ENCODE data around the gene NUDT15. TPM values are rescaled to one million over a fixed set of nuclear protein-coding genes. Genes with fewer than 3 reads are reported as not detected.

Gene NUDT15
- polyA plus RNA-seq, 1 of the 3 experiments (the other 2 are of a cell fraction): 11.9 TPM

DNA sequence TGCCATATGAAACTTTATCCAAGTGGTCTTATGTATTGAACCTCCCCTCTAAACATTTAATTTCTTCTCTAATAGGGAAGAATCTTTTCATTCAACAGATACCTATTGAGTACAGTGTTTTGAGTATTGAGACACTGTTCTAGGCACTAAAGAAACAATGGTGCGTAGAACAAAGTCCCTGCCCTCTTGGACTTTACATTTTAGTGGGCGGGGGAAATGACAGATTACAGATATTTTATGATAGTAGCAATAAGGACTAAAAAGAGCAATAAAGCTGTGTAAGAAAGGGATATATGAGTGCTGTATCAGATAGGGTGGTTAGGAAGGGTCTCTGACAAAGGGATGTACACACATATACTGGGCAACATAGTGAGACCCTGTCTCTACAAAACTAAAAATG lies 5.4 kb downstream of the NUDT15 start:
- TF ChIP-seq FOSL2 (IDR thresholded peaks at IDR 0.05; ENCODE audit: borderline replicate concordance, low read depth) (no peak), TCF12 (IDR thresholded peaks at IDR 0.05) (no peak), MXI1 (IDR thresholded peaks at IDR 0.05; ENCODE audit: low read depth, low read length) (no peak), NFIC (IDR thresholded peaks at IDR 0.05; ENCODE audit: borderline replicate concordance) (no peak), TEAD4 (IDR thresholded peaks at IDR 0.05; ENCODE audit: borderline replicate concordance, insufficient read depth) (no peak), FOXJ3 (CRISPR knock-in tag; IDR thresholded peaks at IDR 0.05) (no peak), SMC3 (IDR thresholded peaks at IDR 0.05; ENCODE audit: low read depth, low read length) (no peak), ELF1 (IDR thresholded peaks at IDR 0.05) (no peak), RAD21 (IDR thresholded peaks at IDR 0.05; ENCODE audit: low read length) (no peak), YY1 (IDR thresholded peaks at IDR 0.05; ENCODE audit: low read depth) (no peak), JUND (IDR thresholded peaks at IDR 0.05) (no peak), TAF1 (IDR thresholded peaks at IDR 0.05; ENCODE audit: borderline replicate concordance, low read depth, low read length) (no peak)
- TF ChIP-seq, protein P1, sequence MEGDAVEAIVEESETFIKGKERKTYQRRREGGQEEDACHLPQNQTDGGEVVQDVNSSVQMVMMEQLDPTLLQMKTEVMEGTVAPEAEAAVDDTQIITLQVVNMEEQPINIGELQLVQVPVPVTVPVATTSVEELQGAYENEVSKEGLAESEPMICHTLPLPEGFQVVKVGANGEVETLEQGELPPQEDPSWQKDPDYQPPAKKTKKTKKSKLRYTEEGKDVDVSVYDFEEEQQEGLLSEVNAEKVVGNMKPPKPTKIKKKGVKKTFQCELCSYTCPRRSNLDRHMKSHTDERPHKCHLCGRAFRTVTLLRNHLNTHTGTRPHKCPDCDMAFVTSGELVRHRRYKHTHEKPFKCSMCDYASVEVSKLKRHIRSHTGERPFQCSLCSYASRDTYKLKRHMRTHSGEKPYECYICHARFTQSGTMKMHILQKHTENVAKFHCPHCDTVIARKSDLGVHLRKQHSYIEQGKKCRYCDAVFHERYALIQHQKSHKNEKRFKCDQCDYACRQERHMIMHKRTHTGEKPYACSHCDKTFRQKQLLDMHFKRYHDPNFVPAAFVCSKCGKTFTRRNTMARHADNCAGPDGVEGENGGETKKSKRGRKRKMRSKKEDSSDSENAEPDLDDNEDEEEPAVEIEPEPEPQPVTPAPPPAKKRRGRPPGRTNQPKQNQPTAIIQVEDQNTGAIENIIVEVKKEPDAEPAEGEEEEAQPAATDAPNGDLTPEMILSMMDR (IDR thresholded peaks at IDR 0.05): no peak
- TF ChIP-seq, protein P2, sequence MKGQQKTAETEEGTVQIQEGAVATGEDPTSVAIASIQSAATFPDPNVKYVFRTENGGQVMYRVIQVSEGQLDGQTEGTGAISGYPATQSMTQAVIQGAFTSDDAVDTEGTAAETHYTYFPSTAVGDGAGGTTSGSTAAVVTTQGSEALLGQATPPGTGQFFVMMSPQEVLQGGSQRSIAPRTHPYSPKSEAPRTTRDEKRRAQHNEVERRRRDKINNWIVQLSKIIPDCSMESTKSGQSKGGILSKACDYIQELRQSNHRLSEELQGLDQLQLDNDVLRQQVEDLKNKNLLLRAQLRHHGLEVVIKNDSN (IDR thresholded peaks at IDR 0.05; ENCODE audit: borderline replicate concordance, low read depth): no peak
- TF ChIP-seq, protein P3, sequence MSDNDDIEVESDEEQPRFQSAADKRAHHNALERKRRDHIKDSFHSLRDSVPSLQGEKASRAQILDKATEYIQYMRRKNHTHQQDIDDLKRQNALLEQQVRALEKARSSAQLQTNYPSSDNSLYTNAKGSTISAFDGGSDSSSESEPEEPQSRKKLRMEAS (IDR thresholded peaks at IDR 0.05; ENCODE audit: low read depth): no peak
- TF ChIP-seq, protein P4, sequence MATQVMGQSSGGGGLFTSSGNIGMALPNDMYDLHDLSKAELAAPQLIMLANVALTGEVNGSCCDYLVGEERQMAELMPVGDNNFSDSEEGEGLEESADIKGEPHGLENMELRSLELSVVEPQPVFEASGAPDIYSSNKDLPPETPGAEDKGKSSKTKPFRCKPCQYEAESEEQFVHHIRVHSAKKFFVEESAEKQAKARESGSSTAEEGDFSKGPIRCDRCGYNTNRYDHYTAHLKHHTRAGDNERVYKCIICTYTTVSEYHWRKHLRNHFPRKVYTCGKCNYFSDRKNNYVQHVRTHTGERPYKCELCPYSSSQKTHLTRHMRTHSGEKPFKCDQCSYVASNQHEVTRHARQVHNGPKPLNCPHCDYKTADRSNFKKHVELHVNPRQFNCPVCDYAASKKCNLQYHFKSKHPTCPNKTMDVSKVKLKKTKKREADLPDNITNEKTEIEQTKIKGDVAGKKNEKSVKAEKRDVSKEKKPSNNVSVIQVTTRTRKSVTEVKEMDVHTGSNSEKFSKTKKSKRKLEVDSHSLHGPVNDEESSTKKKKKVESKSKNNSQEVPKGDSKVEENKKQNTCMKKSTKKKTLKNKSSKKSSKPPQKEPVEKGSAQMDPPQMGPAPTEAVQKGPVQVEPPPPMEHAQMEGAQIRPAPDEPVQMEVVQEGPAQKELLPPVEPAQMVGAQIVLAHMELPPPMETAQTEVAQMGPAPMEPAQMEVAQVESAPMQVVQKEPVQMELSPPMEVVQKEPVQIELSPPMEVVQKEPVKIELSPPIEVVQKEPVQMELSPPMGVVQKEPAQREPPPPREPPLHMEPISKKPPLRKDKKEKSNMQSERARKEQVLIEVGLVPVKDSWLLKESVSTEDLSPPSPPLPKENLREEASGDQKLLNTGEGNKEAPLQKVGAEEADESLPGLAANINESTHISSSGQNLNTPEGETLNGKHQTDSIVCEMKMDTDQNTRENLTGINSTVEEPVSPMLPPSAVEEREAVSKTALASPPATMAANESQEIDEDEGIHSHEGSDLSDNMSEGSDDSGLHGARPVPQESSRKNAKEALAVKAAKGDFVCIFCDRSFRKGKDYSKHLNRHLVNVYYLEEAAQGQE (IDR thresholded peaks at IDR 0.05; ENCODE audit: low read depth, low read length): no peak
- TF ChIP-seq, protein P5, sequence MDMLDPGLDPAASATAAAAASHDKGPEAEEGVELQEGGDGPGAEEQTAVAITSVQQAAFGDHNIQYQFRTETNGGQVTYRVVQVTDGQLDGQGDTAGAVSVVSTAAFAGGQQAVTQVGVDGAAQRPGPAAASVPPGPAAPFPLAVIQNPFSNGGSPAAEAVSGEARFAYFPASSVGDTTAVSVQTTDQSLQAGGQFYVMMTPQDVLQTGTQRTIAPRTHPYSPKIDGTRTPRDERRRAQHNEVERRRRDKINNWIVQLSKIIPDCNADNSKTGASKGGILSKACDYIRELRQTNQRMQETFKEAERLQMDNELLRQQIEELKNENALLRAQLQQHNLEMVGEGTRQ (IDR thresholded peaks at IDR 0.05; ENCODE audit: borderline replicate concordance, low read depth, low read length): no peak
- H3K4me1 ChIP-seq (ENCODE audit: control insufficient read depth in 1 of 2, insufficient read depth in 2 of 2, low read depth in 1 of 2, low read length in 1 of 2): peaks cover 3 to 4% of the 10 kb centered on the region in 2 experiments; a peak in 2 of 4 replicates
- H2AFZ ChIP-seq (ENCODE audit: low read depth): no peak overlapping the region
- CTCF ChIA-PET: no interaction called here
- no peak overlapping the region for H3K9ac ChIP-seq
- H3K27ac ChIP-seq (ENCODE audit: low read depth in 2 of 2, low read length in 1 of 2): peak overlapping the region in 1 of 2 experiments; percentile 69; a peak in 2 of 4 replicates
- H3K79me2 ChIP-seq (ENCODE audit: insufficient read depth): peaks cover 15% of the 10 kb centered on the region; the same call in 1 of the 2 replicates
- H3K36me3 ChIP-seq (replicated peaks in 1 of 2; ENCODE audit: control insufficient read depth in 1 of 2, insufficient read depth in 2 of 2, low read length in 1 of 2): peaks cover 13 to 26% of the 10 kb centered on the region in 2 experiments
- no peak overlapping the region for H3K4me3 ChIP-seq (ENCODE audit: low read depth in 2 of 2, low read length in 1 of 2)
- POLR2A ChIA-PET: no interaction called here
- no peaks in the 10 kb centered on the region for H3K9me3 ChIP-seq
- DNase-seq: no peak
- no peaks in the 10 kb centered on the region for H3K9me2 ChIP-seq
- no peaks in the 10 kb centered on the region for H4K20me1 ChIP-seq (ENCODE audit: insufficient read depth)
- no peaks in the 10 kb centered on the region for H3K27me3 ChIP-seq (ENCODE audit: insufficient read depth)
- peak overlapping the region; percentile 48; the same call in 1 of the 2 replicates for H3K4me2 ChIP-seq
- 97% methylated on average over 2 of the region's 2 CpGs for WGBS (ENCODE audit: low lambda C conversion rate)
- peaks cover 35% of the 10 kb centered on the region for H3F3A ChIP-seq (replicated peaks; ENCODE audit: insufficient read depth)
